HCT116 (cell line): ENCODE data around the gene NCLN.

Experiments
- EZH2 ChIP-seq: fragments of 200-600 bp; sonication (generic); IDR thresholded peaks from 2 replicates; pipeline ENCODE4 v1.6.1; 2017; ENCODE audit warnings: antibody characterized with exemption, mixed run types
- EZH2phosphoT487 ChIP-seq: fragments of 200-600 bp; IDR thresholded peaks from 2 replicates; pipeline ENCODE4 v1.6.1; 2018; ENCODE audit warnings: antibody characterized with exemption, borderline replicate concordance
- FOSL1 ChIP-seq: IDR thresholded peaks from 2 replicates; pipeline ENCODE4 v1.6.1; 2012; ENCODE audit warnings: low read depth
- MAX ChIP-seq: IDR thresholded peaks from 2 replicates; pipeline ENCODE4 v1.6.1; 2012
- POLR2A ChIP-seq: IDR thresholded peaks from 2 replicates; pipeline ENCODE4 v1.7.0; 2011; ENCODE audit warnings: borderline replicate concordance; ENCODE audit not compliant: insufficient read depth, insufficient read length; ENCODE audit errors: extremely low read depth
- POLR2AphosphoS5 ChIP-seq: IDR thresholded peaks from 2 replicates; pipeline ENCODE4 v1.6.1; 2011; ENCODE audit warnings: mild to moderate bottlenecking, low read depth, low read length, moderate library complexity
- RAD21 ChIP-seq: IDR thresholded peaks from 2 replicates; pipeline ENCODE4 v1.6.1; 2012; ENCODE audit warnings: low read depth, mild to moderate bottlenecking
- SP1 ChIP-seq: IDR thresholded peaks from 2 replicates; pipeline ENCODE4 v1.6.1; 2012; ENCODE audit warnings: low read depth
- TCF7L2 ChIP-seq: IDR thresholded peaks from 2 replicates; pipeline ENCODE4 v1.7.0; 2011; ENCODE audit warnings: borderline replicate concordance, inconsistent platforms; ENCODE audit not compliant: insufficient read depth, insufficient read length; ENCODE audit errors: extremely low read depth
- ZNF274 ChIP-seq: fragments of 200-500 bp; sonication (Bioruptor generic); IDR thresholded peaks from 2 replicates; pipeline ENCODE4 v1.6.1; 2014; ENCODE audit warnings: mild to moderate bottlenecking, low read depth, low read length, inconsistent platforms
- TF ChIP-seq, protein P1 (sequence below): IDR thresholded peaks from 2 replicates; pipeline ENCODE4 v1.6.1; 2011; ENCODE audit warnings: mild to moderate bottlenecking, low read length, moderate library complexity; ENCODE audit not compliant: insufficient replicate concordance; ENCODE audit errors: extremely low read depth
- TF ChIP-seq, protein P2 (sequence below), 3 experiments: fragments of 200-600 bp in 1 of 3; sonication (generic) in 1 of 3; IDR thresholded peaks in 2 of 3; conservative IDR thresholded peaks in 1 of 3; 2 replicates each; pipeline ENCODE4 v1.5.1; 2012 to 2017; ENCODE audit warnings: low read depth in 2 of 3, low read length in 2 of 3, antibody characterized with exemption in 1 of 3, borderline replicate concordance in 1 of 3, control low read depth in 1 of 3, mild to moderate bottlenecking in 1 of 3, mixed read lengths in 1 of 3, mixed run types in 1 of 3, moderate library complexity in 1 of 3; ENCODE audit not compliant: insufficient read depth in 1 of 3

DNA sequence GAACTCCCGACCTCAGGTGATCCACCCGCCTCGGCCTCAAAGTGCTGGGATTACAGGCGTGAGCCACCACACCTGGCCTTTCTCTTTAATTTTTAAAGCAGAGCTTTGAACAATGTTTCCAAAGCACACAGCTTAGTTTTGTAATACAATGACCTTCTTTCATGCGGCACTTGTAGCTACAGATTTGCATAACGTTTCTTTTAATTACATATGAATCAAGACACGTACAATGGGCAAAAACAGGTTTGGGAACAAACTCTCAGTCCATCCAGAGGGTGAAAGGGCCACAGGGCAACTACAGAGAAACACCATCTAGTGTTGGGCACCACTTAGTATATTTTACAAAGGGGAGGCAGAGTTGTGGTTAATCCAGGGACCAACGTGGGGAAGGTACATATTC, 26.2 kb upstream of the NCLN start:
- TF ChIP-seq MAX: no peak
- no peak for TF ChIP-seq EZH2
- TF ChIP-seq TCF7L2: no peak
- no peak for TF ChIP-seq ZNF274
- TF ChIP-seq, protein P1, sequence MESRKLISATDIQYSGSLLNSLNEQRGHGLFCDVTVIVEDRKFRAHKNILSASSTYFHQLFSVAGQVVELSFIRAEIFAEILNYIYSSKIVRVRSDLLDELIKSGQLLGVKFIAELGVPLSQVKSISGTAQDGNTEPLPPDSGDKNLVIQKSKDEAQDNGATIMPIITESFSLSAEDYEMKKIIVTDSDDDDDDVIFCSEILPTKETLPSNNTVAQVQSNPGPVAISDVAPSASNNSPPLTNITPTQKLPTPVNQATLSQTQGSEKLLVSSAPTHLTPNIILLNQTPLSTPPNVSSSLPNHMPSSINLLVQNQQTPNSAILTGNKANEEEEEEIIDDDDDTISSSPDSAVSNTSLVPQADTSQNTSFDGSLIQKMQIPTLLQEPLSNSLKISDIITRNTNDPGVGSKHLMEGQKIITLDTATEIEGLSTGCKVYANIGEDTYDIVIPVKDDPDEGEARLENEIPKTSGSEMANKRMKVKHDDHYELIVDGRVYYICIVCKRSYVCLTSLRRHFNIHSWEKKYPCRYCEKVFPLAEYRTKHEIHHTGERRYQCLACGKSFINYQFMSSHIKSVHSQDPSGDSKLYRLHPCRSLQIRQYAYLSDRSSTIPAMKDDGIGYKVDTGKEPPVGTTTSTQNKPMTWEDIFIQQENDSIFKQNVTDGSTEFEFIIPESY: no peak
- no peak for TF ChIP-seq POLR2A
- TF ChIP-seq, protein P2, sequence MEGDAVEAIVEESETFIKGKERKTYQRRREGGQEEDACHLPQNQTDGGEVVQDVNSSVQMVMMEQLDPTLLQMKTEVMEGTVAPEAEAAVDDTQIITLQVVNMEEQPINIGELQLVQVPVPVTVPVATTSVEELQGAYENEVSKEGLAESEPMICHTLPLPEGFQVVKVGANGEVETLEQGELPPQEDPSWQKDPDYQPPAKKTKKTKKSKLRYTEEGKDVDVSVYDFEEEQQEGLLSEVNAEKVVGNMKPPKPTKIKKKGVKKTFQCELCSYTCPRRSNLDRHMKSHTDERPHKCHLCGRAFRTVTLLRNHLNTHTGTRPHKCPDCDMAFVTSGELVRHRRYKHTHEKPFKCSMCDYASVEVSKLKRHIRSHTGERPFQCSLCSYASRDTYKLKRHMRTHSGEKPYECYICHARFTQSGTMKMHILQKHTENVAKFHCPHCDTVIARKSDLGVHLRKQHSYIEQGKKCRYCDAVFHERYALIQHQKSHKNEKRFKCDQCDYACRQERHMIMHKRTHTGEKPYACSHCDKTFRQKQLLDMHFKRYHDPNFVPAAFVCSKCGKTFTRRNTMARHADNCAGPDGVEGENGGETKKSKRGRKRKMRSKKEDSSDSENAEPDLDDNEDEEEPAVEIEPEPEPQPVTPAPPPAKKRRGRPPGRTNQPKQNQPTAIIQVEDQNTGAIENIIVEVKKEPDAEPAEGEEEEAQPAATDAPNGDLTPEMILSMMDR (IDR thresholded peaks at IDR 0.05 in 2 of 3, conservative IDR thresholded peaks at IDR 0.05 in 1 of 3; ENCODE audit: borderline replicate concordance in 1 of 3, insufficient read depth in 1 of 3, low read depth in 2 of 3, low read length in 2 of 3): no peak
- TF ChIP-seq SP1: no peak
- no peak for TF ChIP-seq POLR2AphosphoS5
- no peak for TF ChIP-seq EZH2phosphoT487
- TF ChIP-seq RAD21: no peak
- no peak for TF ChIP-seq FOSL1
